IPS-18c (cell line): ENCODE results near the gene SPATA25.
A peak's percentile ranks its signal among the peaks of the same experiment; 100 is the strongest.
"Not testable (repeated sequence)": the region's sequence is repeated elsewhere in the genome, so short reads cannot be mapped to it uniquely, and the experiment has no call there.

ENCODE experiments used
- H3K4me3 ChIP-seq: 2 replicates; pipeline ENCODE4 v1.7.0; 2013; ENCODE audit warnings: low read depth, mild to moderate bottlenecking, low read length, moderate library complexity; ENCODE audit not compliant: insufficient read depth
- H3K9me3 ChIP-seq: one replicate; pipeline ENCODE4 v1.6.1; 2013; ENCODE audit warnings: mild to moderate bottlenecking, low read length, moderate library complexity; ENCODE audit not compliant: control insufficient read depth, insufficient read depth

The SPATA25 gene, protein sequence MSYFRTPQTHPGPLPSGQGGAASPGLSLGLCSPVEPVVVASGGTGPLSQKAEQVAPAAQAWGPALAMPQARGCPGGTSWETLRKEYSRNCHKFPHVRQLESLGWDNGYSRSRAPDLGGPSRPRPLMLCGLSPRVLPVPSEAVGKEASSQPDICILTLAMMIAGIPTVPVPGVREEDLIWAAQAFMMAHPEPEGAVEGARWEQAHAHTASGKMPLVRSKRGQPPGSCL

GRCh38 chr20:45887346-45887715, at the start of gene SPATA25:
Gene SPATA25, minus strand, starts transcription at chr20:45887622. Its CDS starts 32 bp downstream, at chr20:45887590.
- Histone ChIP-seq H3K4me3 (no peak within 1 kb of the TSS), H3K9me3 (no peaks in the 10 kb centered on the region)

- H3K9me3 ChIP-seq = no peaks in the 10 kb centered on the region
- H3K4me3 ChIP-seq = peak overlapping the region; percentile 66
These were observed 48.1 kb upstream of the SPATA25 start for GRCh38 chr20:45935416-45936046.

GRCh38 chr20:45934586-45935415, 47.4 kb upstream of the SPATA25 start, which contains the start of gene PCIF1:
Gene PCIF1, plus strand, starts transcription at chr20:45934683. Its CDS starts 4,317 bp downstream, at chr20:45939000.
- H3K4me3 ChIP-seq = peak within 1 kb of the TSS; percentile 96
- H3K9me3 ChIP-seq = no peaks in the 10 kb centered on the region

- no peaks in the 10 kb centered on the region for H3K9me3 ChIP-seq
- H3K4me3 ChIP-seq = peak overlapping the region; percentile 96
These were observed 46.7 kb upstream of the SPATA25 start for GRCh38 chr20:45934046-45934585.

DNA sequence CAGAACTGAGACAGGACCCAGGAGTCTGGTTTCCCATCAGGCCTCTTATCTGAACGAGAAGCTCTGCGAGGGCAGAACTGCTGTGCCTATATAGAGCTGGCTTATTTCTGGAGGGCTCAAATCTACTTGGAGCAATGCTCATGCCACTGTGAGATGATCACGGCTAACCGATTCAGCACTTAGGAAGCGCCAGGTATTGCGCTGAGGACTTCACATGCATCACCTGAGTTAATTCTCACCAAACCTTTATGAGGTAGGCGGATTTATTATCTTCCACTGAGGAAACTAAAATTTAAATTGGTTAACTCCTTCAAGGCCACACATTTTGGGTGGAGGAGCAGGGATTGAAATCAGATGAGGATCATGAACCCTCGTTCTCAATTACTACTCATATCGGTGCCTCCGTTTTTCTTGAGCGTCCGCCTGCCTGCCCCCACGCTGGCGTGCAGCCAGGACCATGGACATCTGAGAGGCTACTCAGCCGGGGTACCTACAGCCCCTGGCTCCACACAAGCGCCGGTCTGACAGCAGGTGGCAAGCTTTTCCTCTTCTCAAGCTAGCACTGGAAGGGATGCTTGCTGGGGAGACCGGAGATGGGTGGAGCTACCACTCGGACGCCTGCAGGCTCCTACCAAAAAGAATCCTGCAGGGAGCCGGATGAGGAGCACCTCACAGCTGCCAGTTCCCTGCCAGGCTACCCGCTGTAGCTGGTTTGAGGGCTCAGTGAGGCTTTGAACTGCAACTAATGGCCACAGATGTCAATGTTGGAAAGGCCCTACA, 46.0 kb upstream of the SPATA25 start:
- Histone ChIP-seq H3K4me3 (peak overlapping the region; percentile 96), H3K9me3 (no peaks in the 10 kb centered on the region)

GRCh38 chr20:45931680-45932079, 44.3 kb upstream of the SPATA25 start:
- not testable (repeated sequence) for H3K4me3 ChIP-seq, H3K9me3 ChIP-seq

GRCh38 chr20:45927071-45927878, 39.9 kb upstream of the SPATA25 start:
- Histone ChIP-seq H3K9me3 (no peaks in the 10 kb centered on the region), H3K4me3 (no peak overlapping the region)

DNA sequence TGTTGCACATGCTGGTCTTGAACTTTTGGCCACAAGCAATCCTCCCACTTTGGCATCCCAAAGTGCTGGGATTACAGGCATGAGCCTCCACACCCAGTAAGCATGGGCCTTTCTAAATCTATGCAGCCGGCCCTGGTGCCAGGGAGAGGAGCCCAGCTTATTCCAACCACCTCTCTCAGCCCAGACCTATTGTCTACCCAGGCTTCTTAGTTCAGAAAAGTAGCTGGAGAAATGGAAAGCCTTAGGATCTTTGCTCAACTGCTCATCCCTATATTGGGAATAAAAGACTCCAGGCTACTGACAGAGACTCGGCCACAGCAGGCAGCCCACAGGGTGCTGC, 39.3 kb upstream of the SPATA25 start:
- no peaks in the 10 kb centered on the region for H3K9me3 ChIP-seq
- H3K4me3 ChIP-seq = no peak overlapping the region

DNA sequence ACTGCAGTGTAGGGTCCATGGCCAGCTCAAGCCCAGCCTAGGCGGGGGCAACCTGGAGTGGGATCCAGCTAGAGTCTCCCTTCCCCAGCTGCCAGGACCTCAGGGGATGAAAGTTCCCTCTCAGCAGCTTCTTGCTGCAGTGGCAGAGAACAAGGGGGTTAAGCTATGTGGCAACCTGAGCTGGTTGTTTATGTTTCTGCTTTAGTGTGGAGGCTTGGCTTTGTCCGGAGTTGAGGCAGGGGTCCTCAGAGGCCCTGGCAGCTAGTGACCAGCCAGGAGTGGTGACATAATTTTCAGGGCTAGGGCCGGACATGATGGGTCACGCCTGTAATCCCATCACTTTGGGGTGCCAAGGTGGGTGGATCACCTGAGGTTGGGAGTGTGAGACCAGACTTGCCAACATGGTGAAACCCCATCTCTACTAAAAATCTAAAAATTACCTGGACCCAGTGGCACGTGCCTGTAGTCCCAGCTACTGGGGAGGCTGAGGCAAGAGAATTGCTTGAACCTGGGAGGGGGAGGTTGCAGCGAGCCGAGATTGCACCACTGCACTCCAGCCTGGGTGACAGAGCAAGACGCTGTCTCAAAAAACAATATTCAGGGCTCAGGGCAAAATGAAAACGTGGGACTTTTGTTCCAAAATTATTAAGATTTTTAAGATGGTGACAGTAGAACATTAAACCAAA, 38.5 kb upstream of the SPATA25 start:
- Histone ChIP-seq H3K9me3 (no peaks in the 10 kb centered on the region), H3K4me3 (no peak overlapping the region)

DNA sequence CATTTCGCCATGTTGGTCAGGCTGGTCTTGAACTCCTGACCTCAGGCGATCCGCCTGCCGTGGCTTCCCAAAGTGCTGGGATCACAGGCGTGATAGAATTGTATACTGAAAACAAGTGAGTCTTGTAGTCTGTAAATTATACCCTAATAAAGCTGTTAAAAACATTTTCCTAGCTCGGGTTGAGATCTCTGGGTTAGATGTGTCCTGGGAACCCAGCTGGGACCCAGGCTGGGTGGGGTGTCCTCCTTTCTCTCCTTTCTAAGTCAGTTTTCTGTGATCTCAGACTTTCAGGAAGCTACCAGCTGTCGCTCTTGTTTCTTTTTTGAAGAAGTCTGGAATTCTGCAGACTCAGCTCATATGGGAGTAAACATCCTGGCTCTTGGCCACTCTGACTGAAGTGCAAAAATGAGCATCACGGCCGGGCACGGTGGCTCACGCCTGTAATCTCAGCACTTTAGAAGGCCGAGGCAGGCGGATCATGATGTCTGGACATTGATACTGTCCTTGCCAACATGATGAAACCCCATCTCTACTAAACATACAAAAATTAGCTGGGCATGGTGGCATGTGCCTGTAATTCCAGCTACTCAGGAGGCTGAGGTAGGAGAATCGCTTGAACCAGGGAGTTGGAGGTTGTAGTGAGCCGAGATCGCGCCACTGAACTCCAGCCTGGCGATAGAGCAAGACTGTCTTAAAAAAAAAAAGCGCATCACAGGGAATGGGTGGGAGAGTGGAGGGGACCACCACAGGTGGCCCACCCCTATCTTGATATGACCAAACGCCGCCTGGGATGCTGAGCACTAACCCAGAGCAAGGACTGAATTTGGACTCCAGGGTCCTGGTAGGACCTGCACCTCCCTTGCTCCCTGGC, 37.2 kb upstream of the SPATA25 start:
- no peak overlapping the region for H3K4me3 ChIP-seq
- H3K9me3 ChIP-seq = no peaks in the 10 kb centered on the region

- no peaks in the 10 kb centered on the region for H3K9me3 ChIP-seq
- H3K4me3 ChIP-seq = no peak overlapping the region
These were observed 34.1 kb upstream of the SPATA25 start for GRCh38 chr20:45921337-45922189.

DNA sequence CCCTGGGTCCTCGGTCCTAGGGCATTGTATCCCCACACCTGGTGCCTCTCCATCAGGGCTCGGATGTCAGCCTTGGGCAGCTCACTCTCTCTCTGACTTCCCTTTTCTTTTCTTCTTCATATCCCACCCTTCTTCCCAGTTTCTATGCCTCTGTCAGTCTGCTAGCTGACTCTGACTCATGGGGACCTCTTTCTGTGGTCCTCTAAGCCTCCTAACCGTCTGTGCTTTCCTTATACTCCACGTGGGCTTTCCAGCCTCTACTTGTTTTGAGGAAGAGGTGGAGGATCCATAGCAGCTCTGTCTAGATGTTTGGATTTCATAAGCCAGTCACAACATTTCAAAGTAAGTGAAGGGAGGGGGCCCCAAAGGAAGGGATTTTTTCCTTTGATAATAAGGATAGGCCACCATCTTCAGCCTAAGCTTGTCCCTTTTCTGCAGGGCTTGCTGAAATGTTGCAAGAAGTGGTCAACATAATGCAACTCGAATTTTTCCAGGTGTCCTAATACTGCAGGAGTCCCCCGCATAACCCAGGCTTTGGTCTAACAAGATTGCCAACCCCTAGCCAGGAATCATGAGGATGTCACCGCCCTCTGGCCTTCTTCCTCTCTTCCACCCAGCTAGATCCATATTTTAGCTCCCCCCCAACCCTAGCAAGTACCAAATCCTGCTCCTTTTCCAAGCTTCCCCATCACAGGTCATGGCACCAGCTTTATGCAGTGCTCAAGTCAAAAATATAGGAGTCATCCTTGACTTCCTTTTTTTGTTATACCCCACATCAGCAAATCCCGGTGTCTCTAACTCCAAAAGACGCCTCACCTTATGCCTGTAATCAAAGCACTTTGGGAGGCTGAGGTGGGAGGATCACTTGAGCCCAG, 33.3 kb upstream of the SPATA25 start:
- no peak overlapping the region for H3K4me3 ChIP-seq

DNA sequence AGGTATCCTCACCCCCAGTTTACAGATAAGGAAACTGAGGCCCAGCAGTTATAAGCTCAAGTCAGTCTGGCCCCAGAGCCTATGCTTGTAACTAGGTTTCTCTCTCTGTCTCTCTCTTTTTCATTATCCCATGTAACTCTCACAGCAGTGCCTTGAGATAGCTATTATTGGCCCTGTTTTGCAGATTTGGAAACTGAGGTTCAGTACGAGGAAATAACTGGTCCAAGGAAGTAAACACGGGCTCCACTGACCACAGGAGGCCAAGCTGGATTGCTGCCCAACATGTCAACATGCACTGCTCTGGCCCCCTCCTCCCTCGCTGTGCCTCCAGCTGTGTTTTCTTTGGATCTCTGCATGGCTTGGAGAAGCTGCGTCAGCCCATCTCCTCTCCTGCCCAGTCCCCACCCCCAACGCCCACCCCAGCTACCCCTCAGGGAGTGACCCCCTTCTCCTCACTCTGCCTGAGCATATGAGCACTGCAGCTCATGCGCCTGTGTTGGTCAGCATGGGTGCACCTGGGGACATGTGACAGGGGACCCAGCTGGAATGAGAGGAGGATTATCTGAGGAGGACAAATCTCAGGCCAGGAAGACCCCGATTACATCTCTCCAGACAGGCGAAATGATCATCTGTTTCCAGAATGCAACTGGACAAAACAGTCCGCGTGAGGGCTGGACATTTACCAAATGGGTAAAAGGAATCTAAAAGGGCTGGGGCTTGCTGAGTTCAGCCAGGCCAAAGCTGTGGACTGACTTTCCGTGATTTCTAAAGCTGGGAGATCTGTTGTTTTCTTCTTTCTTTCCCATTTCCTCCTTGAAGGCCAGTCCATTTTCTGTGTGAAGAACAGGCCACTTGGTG, 32.3 kb upstream of the SPATA25 start:
- Histone ChIP-seq H3K4me3 (no peak overlapping the region), H3K9me3 (no peaks in the 10 kb centered on the region)

More for the DNA sequence above, 33.3 kb upstream of the SPATA25 start:
- no peaks in the 10 kb centered on the region for H3K9me3 ChIP-seq
